Naive thymus-derived CD4-positive, alpha-beta T cell (primary cell): Measurements from ENCODE around the gene FGG. TPM values are rescaled to one million over a fixed set of nuclear protein-coding genes. Genes with fewer than 3 reads are reported as not detected.
"Not testable (repeated sequence)": the region's sequence is repeated elsewhere in the genome, so short reads cannot be mapped to it uniquely, and the experiment has no call there.

Source experiments
- ATAC-seq: fragments of 150-1000 bp; cut with Tn5 transposase; 2 replicates; pipeline ENCODE4 v1.10.0; 2021; ENCODE audit warnings: mild to moderate bottlenecking, moderate library complexity
- CTCF ChIA-PET: fragments of 350-600 bp; sonication (Branson Sonifier 250); formaldehyde crosslinking; loops from one replicate; lab custom pipeline; 2021; ENCODE audit warnings: antibody characterized with exemption; lab: Charles Lee
- POLR2A ChIA-PET: fragments of 350-600 bp; sonication (Branson Sonifier 250); formaldehyde crosslinking; loops from one replicate; lab custom pipeline; 2021; ENCODE audit warnings: antibody characterized with exemption, inconsistent platforms; lab: Charles Lee
- DNase-seq, 9 donors: peaks; one replicate each; pipeline versions ENCODE4 v3.0.0 to v3.0.0-alpha.2; 2020 to 2022; ENCODE audit warnings: mixed read lengths in 1 of 9
- H3K27ac ChIP-seq: one replicate; pipeline ENCODE4 v1.7.0; 2013; ENCODE audit warnings: mild to moderate bottlenecking, low read depth, low read length, moderate library complexity
- H3K27me3 ChIP-seq, 2 donors: one replicate each; pipeline ENCODE4 v1.7.0; 2013; ENCODE audit warnings: low read length in 2 of 2, mild to moderate bottlenecking in 2 of 2, moderate library complexity in 2 of 2; ENCODE audit not compliant: control insufficient read depth in 2 of 2, insufficient read depth in 2 of 2
- H3K36me3 ChIP-seq, 3 experiments: 1 replicate in 2 of 3; 2 replicates in 1 of 3; pipeline ENCODE4 v1.7.0; 2013; ENCODE audit warnings: low read length in 3 of 3, mild to moderate bottlenecking in 3 of 3, moderate library complexity in 1 of 3; ENCODE audit not compliant: insufficient read depth in 3 of 3, control insufficient read depth in 2 of 3
- H3K4me1 ChIP-seq, 2 donors: one replicate each; pipeline ENCODE4 v1.7.0; 2013; ENCODE audit warnings: low read length in 2 of 2, mild to moderate bottlenecking in 2 of 2, moderate library complexity in 1 of 2; ENCODE audit not compliant: control insufficient read depth in 2 of 2, insufficient read depth in 2 of 2
- H3K4me3 ChIP-seq: 2 replicates; pipeline ENCODE4 v1.7.0; 2013; ENCODE audit warnings: mild to moderate bottlenecking, low read length
- H3K9me3 ChIP-seq, 3 experiments: 1 replicate in 2 of 3; 2 replicates in 1 of 3; pipeline ENCODE4 v1.7.0; 2013; ENCODE audit warnings: low read length in 3 of 3; ENCODE audit not compliant: control insufficient read depth in 2 of 3
- H3K27ac Mint-ChIP-seq, 9 donors: one replicate each; pipeline ENCODE4 v1.8.0; 2020 to 2022; ENCODE audit warnings: mixed read lengths in 9 of 9, mild to moderate bottlenecking in 8 of 9, moderate library complexity in 5 of 9, inconsistent platforms in 2 of 9
- H3K27me3 Mint-ChIP-seq, 5 donors: one replicate each; pipeline ENCODE4 v1.8.0; 2021 to 2022; ENCODE audit warnings: mixed read lengths in 5 of 5, mild to moderate bottlenecking in 1 of 5
- H3K36me3 Mint-ChIP-seq, 5 donors: one replicate each; pipeline ENCODE4 v1.8.0; 2020 to 2022; ENCODE audit warnings: mixed read lengths in 5 of 5, mild to moderate bottlenecking in 3 of 5, inconsistent platforms in 1 of 5
- H3K4me1 Mint-ChIP-seq, 7 donors: one replicate each; pipeline ENCODE4 v1.8.0; 2020 to 2022; ENCODE audit warnings: mixed read lengths in 7 of 7, mild to moderate bottlenecking in 3 of 7, inconsistent platforms in 1 of 7
- H3K4me3 Mint-ChIP-seq, 10 donors: one replicate each; pipeline ENCODE4 v1.8.0; 2020 to 2022; ENCODE audit warnings: mild to moderate bottlenecking in 10 of 10, mixed read lengths in 10 of 10, moderate library complexity in 6 of 10, inconsistent platforms in 2 of 10
- H3K9me3 Mint-ChIP-seq, 11 donors: one replicate each; pipeline ENCODE4 v1.8.0; 2020 to 2022; ENCODE audit warnings: mixed read lengths in 11 of 11, mild to moderate bottlenecking in 4 of 11, inconsistent platforms in 1 of 11, moderate library complexity in 1 of 11
- intact Hi-C, 2 donors: fragments of 100-400 bp; cut with micrococcal nuclease; formaldehyde crosslinking; loops; one replicate each; pipeline ENCODE4 v1.15.1; 2023
- polyA plus RNA-seq, 2 donors: library from polyadenylated mRNA; unstranded; fragments of 300-500 nt; fragmentation: Illumina TruSeq; gene quantifications; one replicate each; pipeline ENCODE4 v1.2.3, GENCODE V29; 2021
- total RNA-seq, 6 experiments: library from RNA in 5 of 6; stranded (reverse) in 5 of 6; gene quantifications; 1 replicate in 5 of 6; 2 replicates in 1 of 6; pipeline ENCODE4 v1.2.3 and lab custom pipeline; 2021 to 2026

FGG gene
- total and polyA plus RNA-seq, 7 experiments from 2014 or later = not detected

- DNase-seq (no peak), ATAC-seq (no peak)
- intact Hi-C loops = no loop called here
- Histone ChIP-seq H3K27me3 (no peaks in the 10 kb centered on the region), H3K9me3 (no peaks in the 10 kb centered on the region), H3K27ac (no peak overlapping the region), H3K4me3 (no peak overlapping the region), H3K4me1 (no peaks in the 10 kb centered on the region), H3K36me3 (no peaks in the 10 kb centered on the region)
- H3K27ac Mint-ChIP-seq = no peak overlapping the region
- peaks cover 14 to 43% (median 34%) of the 10 kb centered on the region in 5 donors for H3K27me3 Mint-ChIP-seq
- H3K9me3 Mint-ChIP-seq = peaks cover 0 to 1% (median 0%) of the 10 kb centered on the region in 11 donors
- H3K4me1 Mint-ChIP-seq = peaks cover 0 to 6% (median 0%) of the 10 kb centered on the region in 7 donors
- CTCF ChIA-PET = interaction anchor here (0.6 kb wide), 1 partner anchor 16 kb away, joined by 3 read pairs; no protein-coding TSS in a partner anchor
- POLR2A ChIA-PET = no interaction called here
- no peaks in the 10 kb centered on the region for H3K36me3 Mint-ChIP-seq
- H3K4me3 Mint-ChIP-seq = no peak overlapping the region
These were observed 14.4 kb downstream of the FGG start for GRCh38 chr4:154597798-154598774.

GRCh38 chr4:154597281-154597680, 15.2 kb downstream of the FGG start:
- H3K4me3 Mint-ChIP-seq, H3K9me3 Mint-ChIP-seq, H3K36me3 ChIP-seq, H3K4me1 ChIP-seq, H3K27ac ChIP-seq, DNase-seq, H3K9me3 ChIP-seq, ATAC-seq, H3K4me1 Mint-ChIP-seq, H3K27me3 ChIP-seq, H3K4me3 ChIP-seq, H3K36me3 Mint-ChIP-seq, POLR2A ChIA-PET, H3K27ac Mint-ChIP-seq, CTCF ChIA-PET, intact Hi-C loops: not testable (repeated sequence)
- H3K27me3 Mint-ChIP-seq = peaks cover 9 to 39% (median 27%) of the 10 kb centered on the region in 5 donors

- intact Hi-C loops = no loop called here
- no peak overlapping the region for H3K27ac ChIP-seq
- no peaks in the 10 kb centered on the region for H3K36me3 ChIP-seq
- H3K4me3 Mint-ChIP-seq = no peak overlapping the region
- no peaks in the 10 kb centered on the region for H3K27me3 ChIP-seq
- H3K9me3 ChIP-seq = no peaks in the 10 kb centered on the region
- H3K36me3 Mint-ChIP-seq = no peaks in the 10 kb centered on the region
- no peaks in the 10 kb centered on the region for H3K9me3 Mint-ChIP-seq
- H3K4me1 ChIP-seq = no peaks in the 10 kb centered on the region
- peaks cover 0 to 1% (median 0%) of the 10 kb centered on the region in 7 donors for H3K4me1 Mint-ChIP-seq
- ATAC-seq (no peak), DNase-seq (no peak)
- POLR2A ChIA-PET = no interaction called here
- peaks cover 0 to 31% (median 23%) of the 10 kb centered on the region in 5 donors for H3K27me3 Mint-ChIP-seq
- CTCF ChIA-PET = no interaction called here
- no peak overlapping the region for H3K27ac Mint-ChIP-seq
- H3K4me3 ChIP-seq = no peak overlapping the region
These were observed 16.6 kb downstream of the FGG start for GRCh38 chr4:154595807-154596206.

GRCh38 chr4:154594343-154594742, 18.1 kb downstream of the FGG start:
- H3K27me3 ChIP-seq, DNase-seq, H3K36me3 ChIP-seq, H3K4me1 ChIP-seq, H3K36me3 Mint-ChIP-seq, CTCF ChIA-PET, H3K9me3 ChIP-seq, ATAC-seq, H3K9me3 Mint-ChIP-seq, H3K27ac Mint-ChIP-seq, H3K27ac ChIP-seq, H3K4me3 Mint-ChIP-seq, H3K4me3 ChIP-seq, H3K4me1 Mint-ChIP-seq, intact Hi-C loops, POLR2A ChIA-PET: not testable (repeated sequence)
- H3K27me3 Mint-ChIP-seq = peaks cover 11 to 37% (median 19%) of the 10 kb centered on the region in 5 donors

- H3K4me1 Mint-ChIP-seq = no peaks in the 10 kb centered on the region
- H3K9me3 Mint-ChIP-seq = no peaks in the 10 kb centered on the region
- Histone ChIP-seq H3K4me1 (no peaks in the 10 kb centered on the region), H3K36me3 (no peaks in the 10 kb centered on the region), H3K27me3 (no peaks in the 10 kb centered on the region), H3K4me3 (no peak overlapping the region), H3K9me3 (no peaks in the 10 kb centered on the region), H3K27ac (no peak overlapping the region)
- H3K27me3 Mint-ChIP-seq = peaks cover 13 to 39% (median 19%) of the 10 kb centered on the region in 5 donors
- H3K36me3 Mint-ChIP-seq = no peaks in the 10 kb centered on the region
- DNase-seq (no peak), ATAC-seq (no peak)
- ChIA-PET CTCF (no interaction called here), POLR2A (no interaction called here)
- no peak overlapping the region for H3K4me3 Mint-ChIP-seq
- intact Hi-C loops = no loop called here
- no peak overlapping the region for H3K27ac Mint-ChIP-seq
These were observed 18.6 kb downstream of the FGG start for GRCh38 chr4:154593868-154594267.

GRCh38 chr4:154591890-154592289, 20.6 kb downstream of the FGG start:
- no peak overlapping the region for H3K4me3 Mint-ChIP-seq
- Histone ChIP-seq H3K9me3 (no peaks in the 10 kb centered on the region), H3K36me3 (no peaks in the 10 kb centered on the region), H3K4me1 (no peaks in the 10 kb centered on the region), H3K4me3 (no peak overlapping the region), H3K27ac (no peak overlapping the region), H3K27me3 (no peaks in the 10 kb centered on the region)
- no peaks in the 10 kb centered on the region for H3K36me3 Mint-ChIP-seq
- H3K27ac Mint-ChIP-seq = no peak overlapping the region
- ChIA-PET POLR2A (no interaction called here), CTCF (no interaction called here)
- H3K4me1 Mint-ChIP-seq = no peaks in the 10 kb centered on the region
- ATAC-seq (no peak), DNase-seq (no peak)
- intact Hi-C loops = no loop called here
- no peaks in the 10 kb centered on the region for H3K9me3 Mint-ChIP-seq
- peaks cover 10 to 31% (median 21%) of the 10 kb centered on the region in 5 donors for H3K27me3 Mint-ChIP-seq
